SK-N-SH (cell line): ENCODE data around the gene INAVA. TPM values are rescaled to one million over a fixed set of nuclear protein-coding genes. Genes with fewer than 3 reads are reported as not detected.

ENCODE experiments used
- CTCF ChIA-PET: fragments of 300-600, 350-600 bp; formaldehyde crosslinking; extraction: SDS; loops from one replicate; lab custom pipeline; 2021; lab: Yijun Ruan, JAX
- POLR2A ChIA-PET: fragments of 350-600 bp; sonication (Branson Sonifier 250); formaldehyde crosslinking; extraction: SDS; loops from one replicate; lab custom pipeline; 2020; ENCODE audit warnings: antibody characterized with exemption, inconsistent platforms; lab: Yijun Ruan, JAX
- DNase-seq: peaks from one replicate; pipeline ENCODE4 v3.0.0; 2012
- H2AFZ ChIP-seq: fragments of 200-600 bp; sonication (generic); 2 replicates; pipeline ENCODE4 v1.8.1; 2016; ENCODE audit warnings: antibody characterized with exemption, mild to moderate bottlenecking, low read depth
- H3F3A ChIP-seq: fragments of 200-600 bp; sonication (generic); replicated peaks from 2 replicates; pipeline ENCODE3; 2016; ENCODE audit warnings: antibody characterized with exemption, mild to moderate bottlenecking; ENCODE audit not compliant: insufficient read depth
- H3K27ac ChIP-seq, 2 experiments: fragments of 200-500 bp in 1 of 2; fragments of 200-600 bp in 1 of 2; sonication (Bioruptor generic) in 1 of 2; sonication (generic), shearing (Covaris generic) in 1 of 2; 2 replicates each; pipeline versions ENCODE4 v1.5.1 to v1.6.1; 2014 to 2016; ENCODE audit warnings: low read depth in 2 of 2, inconsistent platforms in 1 of 2, low read length in 1 of 2, mild to moderate bottlenecking in 1 of 2, mixed read lengths in 1 of 2
- H3K27me3 ChIP-seq: fragments of 200-600 bp; sonication (generic), shearing (Covaris generic); 2 replicates; pipeline ENCODE4 v1.6.1; 2016; ENCODE audit warnings: mixed run types; ENCODE audit not compliant: insufficient read depth
- H3K36me3 ChIP-seq, 2 experiments: fragments of 200-500 bp in 1 of 2; fragments of 200-600 bp in 1 of 2; sonication (Bioruptor generic) in 1 of 2; sonication (generic) in 1 of 2; replicated peaks in 1 of 2; 2 replicates each; pipeline versions ENCODE3 to v1.5.1; 2014 to 2016; ENCODE audit warnings: low read length in 1 of 2, mild to moderate bottlenecking in 1 of 2; ENCODE audit not compliant: insufficient read depth in 2 of 2, control insufficient read depth in 1 of 2
- H3K4me1 ChIP-seq, 2 experiments: fragments of 200-500 bp in 1 of 2; fragments of 200-600 bp in 1 of 2; sonication (Bioruptor generic) in 1 of 2; sonication (generic), shearing (Covaris generic) in 1 of 2; 2 replicates each; pipeline versions ENCODE4 v1.5.1 to v1.6.1; 2014 to 2016; ENCODE audit warnings: low read depth in 1 of 2, low read length in 1 of 2, mixed run types in 1 of 2; ENCODE audit not compliant: insufficient read depth in 2 of 2, control insufficient read depth in 1 of 2
- H3K4me2 ChIP-seq: fragments of 200-600 bp; sonication (generic), shearing (Covaris generic); 2 replicates; pipeline ENCODE4 v1.6.1; 2017; ENCODE audit warnings: mixed run types
- H3K4me3 ChIP-seq, 2 experiments: fragments of 200-500 bp in 1 of 2; fragments of 200-600 bp in 1 of 2; sonication (Bioruptor generic) in 1 of 2; sonication (generic), shearing (Covaris generic) in 1 of 2; 2 replicates each; pipeline versions ENCODE4 v1.5.1 to v1.8.1; 2014 to 2016; ENCODE audit warnings: low read depth in 2 of 2, inconsistent platforms in 1 of 2, low read length in 1 of 2, mild to moderate bottlenecking in 1 of 2, mixed read lengths in 1 of 2, moderate library complexity in 1 of 2
- H3K79me2 ChIP-seq: fragments of 200-600 bp; sonication (generic); 2 replicates; pipeline ENCODE4 v1.8.1; 2017; ENCODE audit warnings: mild to moderate bottlenecking; ENCODE audit not compliant: insufficient read depth
- H3K9ac ChIP-seq: fragments of 200-600 bp; sonication (generic); 2 replicates; pipeline ENCODE4 v1.6.1; 2017; ENCODE audit warnings: mixed run types
- H3K9me2 ChIP-seq: fragments of 200-600 bp; sonication (generic); 2 replicates; pipeline ENCODE4 v1.6.1; 2017; ENCODE audit warnings: mixed run types
- H3K9me3 ChIP-seq: fragments of 200-600 bp; sonication (generic); 2 replicates; pipeline ENCODE4 v1.6.1; 2017; ENCODE audit warnings: mixed run types, mild to moderate bottlenecking, moderate library complexity
- H4K20me1 ChIP-seq: fragments of 200-600 bp; sonication (generic); 2 replicates; pipeline ENCODE4 v1.6.1; 2017; ENCODE audit warnings: mild to moderate bottlenecking, mixed run types; ENCODE audit not compliant: insufficient read depth
- EZH2phosphoT487 ChIP-seq: fragments of 200-600 bp; sonication (generic); IDR thresholded peaks from 2 replicates; pipeline ENCODE4 v1.6.1; 2017; ENCODE audit warnings: low read depth, mixed run types, mild to moderate bottlenecking, antibody characterized with exemption, moderate library complexity, borderline replicate concordance
- FOXJ3 ChIP-seq: sonication (generic); formaldehyde crosslinking; IDR thresholded peaks from 2 replicates; pipeline ENCODE4 v1.5.1; 2020; ENCODE audit warnings: mild to moderate bottlenecking, missing genetic modification reagents
- FOXM1 ChIP-seq: IDR thresholded peaks from 2 replicates; pipeline ENCODE4 v1.4.0; 2012; ENCODE audit warnings: low read depth, mild to moderate bottlenecking
- GABPA ChIP-seq: IDR thresholded peaks from 2 replicates; pipeline ENCODE4 v1.4.0; 2012; ENCODE audit warnings: low read depth, mild to moderate bottlenecking
- MEF2A ChIP-seq: IDR thresholded peaks from 2 replicates; pipeline ENCODE4 v1.4.0; 2012; ENCODE audit warnings: low read depth, borderline replicate concordance
- MXI1 ChIP-seq: IDR thresholded peaks from 2 replicates; pipeline ENCODE4 v1.6.1; 2012; ENCODE audit warnings: mild to moderate bottlenecking, low read depth, low read length, improper control_type of control experiment
- RAD21 ChIP-seq: IDR thresholded peaks from 2 replicates; pipeline ENCODE4 v1.6.1; 2012; ENCODE audit warnings: mild to moderate bottlenecking, low read length
- RCOR1 ChIP-seq: fragments of 150-350 bp; IDR thresholded peaks from 2 replicates; pipeline ENCODE4 v1.6.1; 2017; ENCODE audit warnings: antibody characterized with exemption, low read length
- SMC3 ChIP-seq: IDR thresholded peaks from 2 replicates; pipeline ENCODE4 v1.6.1; 2012; ENCODE audit warnings: low read depth, low read length, improper control_type of control experiment
- YY1 ChIP-seq: IDR thresholded peaks from 2 replicates; pipeline ENCODE4 v1.4.0; 2012; ENCODE audit warnings: low read depth, mild to moderate bottlenecking
- WGBS: methylation state at CpG from one replicate; pipeline ENCODE4 v1.1.6; 2017; ENCODE audit warnings: low lambda C conversion rate; 5-methylcytosine and 5-hydroxymethylcytosine counted together
- polyA plus RNA-seq, 3 experiments: library from polyadenylated mRNA; depleted of rRNA; stranded (reverse); fragments of >200 nt; gene quantifications; 2 replicates each; pipeline ENCODE4 v1.2.3, GENCODE V29; 2012
- TF ChIP-seq, protein P1 (sequence below): IDR thresholded peaks from 2 replicates; pipeline ENCODE4 v1.4.0; 2012; ENCODE audit warnings: low read depth, borderline replicate concordance
- TF ChIP-seq, protein P2 (sequence below): IDR thresholded peaks from 2 replicates; pipeline ENCODE4 v1.4.0; 2012; ENCODE audit warnings: low read depth
- TF ChIP-seq, protein P3 (sequence below): IDR thresholded peaks from 2 replicates; pipeline ENCODE4 v1.6.1; 2012; ENCODE audit warnings: mild to moderate bottlenecking, low read depth, low read length, moderate library complexity
- TF ChIP-seq, protein P4 (sequence below): IDR thresholded peaks from 2 replicates; pipeline ENCODE4 v1.4.0; 2012; ENCODE audit warnings: low read depth, borderline replicate concordance
- TF ChIP-seq, protein P5 (sequence below): fragments of 150-350 bp; IDR thresholded peaks from 2 replicates; pipeline ENCODE4 v1.6.1; 2016; ENCODE audit warnings: mild to moderate bottlenecking, low read depth, low read length

The INAVA gene
- polyA plus RNA-seq, 1 of the 3 experiments (the other 2 are of a cell fraction) = 0.12 TPM

GRCh38 chr1:200897259-200897658, 2.6 kb downstream of the INAVA start:
- Histone ChIP-seq H3K27ac (no peak overlapping the region), H3K9me2 (no peaks in the 10 kb centered on the region), H3K4me3 (no peak overlapping the region), H4K20me1 (no peaks in the 10 kb centered on the region), H3K27me3 (no peaks in the 10 kb centered on the region), H3K79me2 (no peaks in the 10 kb centered on the region), H3K4me2 (no peak overlapping the region), H3K36me3 (no peaks in the 10 kb centered on the region), H3K9ac (no peak overlapping the region)
- no peak for DNase-seq
- POLR2A ChIA-PET = no interaction called here
- no peak for TF ChIP-seq RAD21
- no peak for TF ChIP-seq FOXJ3
- no peak for TF ChIP-seq FOXM1
- no peak for TF ChIP-seq MEF2A
- no peak for TF ChIP-seq YY1
- TF ChIP-seq, protein P1, sequence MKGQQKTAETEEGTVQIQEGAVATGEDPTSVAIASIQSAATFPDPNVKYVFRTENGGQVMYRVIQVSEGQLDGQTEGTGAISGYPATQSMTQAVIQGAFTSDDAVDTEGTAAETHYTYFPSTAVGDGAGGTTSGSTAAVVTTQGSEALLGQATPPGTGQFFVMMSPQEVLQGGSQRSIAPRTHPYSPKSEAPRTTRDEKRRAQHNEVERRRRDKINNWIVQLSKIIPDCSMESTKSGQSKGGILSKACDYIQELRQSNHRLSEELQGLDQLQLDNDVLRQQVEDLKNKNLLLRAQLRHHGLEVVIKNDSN = no peak
- TF ChIP-seq, protein P2, sequence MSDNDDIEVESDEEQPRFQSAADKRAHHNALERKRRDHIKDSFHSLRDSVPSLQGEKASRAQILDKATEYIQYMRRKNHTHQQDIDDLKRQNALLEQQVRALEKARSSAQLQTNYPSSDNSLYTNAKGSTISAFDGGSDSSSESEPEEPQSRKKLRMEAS = no peak
- no peak for TF ChIP-seq EZH2phosphoT487
- no peak for TF ChIP-seq MXI1
- no peak for TF ChIP-seq SMC3
- TF ChIP-seq, protein P3, sequence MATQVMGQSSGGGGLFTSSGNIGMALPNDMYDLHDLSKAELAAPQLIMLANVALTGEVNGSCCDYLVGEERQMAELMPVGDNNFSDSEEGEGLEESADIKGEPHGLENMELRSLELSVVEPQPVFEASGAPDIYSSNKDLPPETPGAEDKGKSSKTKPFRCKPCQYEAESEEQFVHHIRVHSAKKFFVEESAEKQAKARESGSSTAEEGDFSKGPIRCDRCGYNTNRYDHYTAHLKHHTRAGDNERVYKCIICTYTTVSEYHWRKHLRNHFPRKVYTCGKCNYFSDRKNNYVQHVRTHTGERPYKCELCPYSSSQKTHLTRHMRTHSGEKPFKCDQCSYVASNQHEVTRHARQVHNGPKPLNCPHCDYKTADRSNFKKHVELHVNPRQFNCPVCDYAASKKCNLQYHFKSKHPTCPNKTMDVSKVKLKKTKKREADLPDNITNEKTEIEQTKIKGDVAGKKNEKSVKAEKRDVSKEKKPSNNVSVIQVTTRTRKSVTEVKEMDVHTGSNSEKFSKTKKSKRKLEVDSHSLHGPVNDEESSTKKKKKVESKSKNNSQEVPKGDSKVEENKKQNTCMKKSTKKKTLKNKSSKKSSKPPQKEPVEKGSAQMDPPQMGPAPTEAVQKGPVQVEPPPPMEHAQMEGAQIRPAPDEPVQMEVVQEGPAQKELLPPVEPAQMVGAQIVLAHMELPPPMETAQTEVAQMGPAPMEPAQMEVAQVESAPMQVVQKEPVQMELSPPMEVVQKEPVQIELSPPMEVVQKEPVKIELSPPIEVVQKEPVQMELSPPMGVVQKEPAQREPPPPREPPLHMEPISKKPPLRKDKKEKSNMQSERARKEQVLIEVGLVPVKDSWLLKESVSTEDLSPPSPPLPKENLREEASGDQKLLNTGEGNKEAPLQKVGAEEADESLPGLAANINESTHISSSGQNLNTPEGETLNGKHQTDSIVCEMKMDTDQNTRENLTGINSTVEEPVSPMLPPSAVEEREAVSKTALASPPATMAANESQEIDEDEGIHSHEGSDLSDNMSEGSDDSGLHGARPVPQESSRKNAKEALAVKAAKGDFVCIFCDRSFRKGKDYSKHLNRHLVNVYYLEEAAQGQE = no peak
- TF ChIP-seq GABPA = no peak
- TF ChIP-seq, protein P4, sequence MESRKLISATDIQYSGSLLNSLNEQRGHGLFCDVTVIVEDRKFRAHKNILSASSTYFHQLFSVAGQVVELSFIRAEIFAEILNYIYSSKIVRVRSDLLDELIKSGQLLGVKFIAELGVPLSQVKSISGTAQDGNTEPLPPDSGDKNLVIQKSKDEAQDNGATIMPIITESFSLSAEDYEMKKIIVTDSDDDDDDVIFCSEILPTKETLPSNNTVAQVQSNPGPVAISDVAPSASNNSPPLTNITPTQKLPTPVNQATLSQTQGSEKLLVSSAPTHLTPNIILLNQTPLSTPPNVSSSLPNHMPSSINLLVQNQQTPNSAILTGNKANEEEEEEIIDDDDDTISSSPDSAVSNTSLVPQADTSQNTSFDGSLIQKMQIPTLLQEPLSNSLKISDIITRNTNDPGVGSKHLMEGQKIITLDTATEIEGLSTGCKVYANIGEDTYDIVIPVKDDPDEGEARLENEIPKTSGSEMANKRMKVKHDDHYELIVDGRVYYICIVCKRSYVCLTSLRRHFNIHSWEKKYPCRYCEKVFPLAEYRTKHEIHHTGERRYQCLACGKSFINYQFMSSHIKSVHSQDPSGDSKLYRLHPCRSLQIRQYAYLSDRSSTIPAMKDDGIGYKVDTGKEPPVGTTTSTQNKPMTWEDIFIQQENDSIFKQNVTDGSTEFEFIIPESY = no peak
- TF ChIP-seq, protein P5, sequence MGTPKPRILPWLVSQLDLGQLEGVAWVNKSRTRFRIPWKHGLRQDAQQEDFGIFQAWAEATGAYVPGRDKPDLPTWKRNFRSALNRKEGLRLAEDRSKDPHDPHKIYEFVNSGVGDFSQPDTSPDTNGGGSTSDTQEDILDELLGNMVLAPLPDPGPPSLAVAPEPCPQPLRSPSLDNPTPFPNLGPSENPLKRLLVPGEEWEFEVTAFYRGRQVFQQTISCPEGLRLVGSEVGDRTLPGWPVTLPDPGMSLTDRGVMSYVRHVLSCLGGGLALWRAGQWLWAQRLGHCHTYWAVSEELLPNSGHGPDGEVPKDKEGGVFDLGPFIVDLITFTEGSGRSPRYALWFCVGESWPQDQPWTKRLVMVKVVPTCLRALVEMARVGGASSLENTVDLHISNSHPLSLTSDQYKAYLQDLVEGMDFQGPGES = no peak
- no peak for TF ChIP-seq RCOR1
- TF ChIP-seq, all 33 proteins: peak for 0
- no peaks in the 10 kb centered on the region for H3F3A ChIP-seq
- WGBS = 91% methylated on average over 5 of the region's 5 CpGs
- no peaks in the 10 kb centered on the region; a peak in 1 of 4 replicates for H3K4me1 ChIP-seq
- H3K9me3 ChIP-seq = no peaks in the 10 kb centered on the region
- CTCF ChIA-PET = no interaction called here
- no peak overlapping the region for H2AFZ ChIP-seq
